HG03571 (cell line): ENCODE data around the gene ANKS1B.
"Not testable (repeated sequence)": the region's sequence is repeated elsewhere in the genome, so short reads cannot be mapped to it uniquely, and the experiment has no call there.

Experiments
- ATAC-seq: cut with Tn5 transposase; IDR thresholded peaks from one replicate; pipeline ENCODE4 v1.9.1; 2021; ENCODE audit not compliant: unreplicated experiment

ANKS1B gene

GRCh38 chr12:99709116-99709515 lies 275.6 kb downstream of the ANKS1B start:
- ATAC-seq = no peak

GRCh38 chr12:99707883-99708282 lies 276.9 kb downstream of the ANKS1B start:
- ATAC-seq = no peak

GRCh38 chr12:99706736-99707473 lies 277.8 kb downstream of the ANKS1B start:
- no peak for ATAC-seq

GRCh38 chr12:99704458-99704857 lies 280.3 kb downstream of the ANKS1B start:
- ATAC-seq = no peak

- ATAC-seq = no peak
Measured at GRCh38 chr12:99704036-99704435, 280.7 kb downstream of the ANKS1B start.

GRCh38 chr12:99700032-99700431 lies 284.7 kb downstream of the ANKS1B start:
- no peak for ATAC-seq

- no peak for ATAC-seq
Measured at GRCh38 chr12:99695050-99695449, 289.7 kb downstream of the ANKS1B start.

- no peak for ATAC-seq
Measured at GRCh38 chr12:99686142-99686541, 298.6 kb downstream of the ANKS1B start.

- no peak for ATAC-seq
Measured at GRCh38 chr12:99680276-99680675, 304.5 kb downstream of the ANKS1B start.

GRCh38 chr12:99670635-99671034 lies 314.1 kb downstream of the ANKS1B start:
- no peak for ATAC-seq

GRCh38 chr12:99658671-99659349 lies 325.9 kb downstream of the ANKS1B start:
- ATAC-seq = no peak

- no peak for ATAC-seq
Measured at GRCh38 chr12:99649551-99649950, 335.2 kb downstream of the ANKS1B start.

- no peak for ATAC-seq
Measured at GRCh38 chr12:99648183-99648582, 336.6 kb downstream of the ANKS1B start.

- no peak for ATAC-seq
Measured at GRCh38 chr12:99647453-99647852, 337.3 kb downstream of the ANKS1B start, which contains the start of gene GARIN6. GARIN6 (plus strand) TSS chr12:99647753; CDS start chr12:99648175, 422 bp downstream.

- no peak for ATAC-seq
Measured at GRCh38 chr12:99644629-99645028, 340.1 kb downstream of the ANKS1B start.

GRCh38 chr12:99627459-99627858 lies 357.3 kb downstream of the ANKS1B start:
- no peak for ATAC-seq

GRCh38 chr12:99624591-99624990 lies 360.1 kb downstream of the ANKS1B start:
- not testable (repeated sequence) for ATAC-seq

- ATAC-seq = no peak
Measured at GRCh38 chr12:99620159-99620479, 364.6 kb downstream of the ANKS1B start.

- peak; percentile 87 for ATAC-seq
Measured at GRCh38 chr12:99619389-99620158, 365.2 kb downstream of the ANKS1B start.

GRCh38 chr12:99618657-99619056 lies 366.1 kb downstream of the ANKS1B start:
- no peak for ATAC-seq

- no peak for ATAC-seq
Measured at GRCh38 chr12:99611599-99611998, 373.1 kb downstream of the ANKS1B start.

- ATAC-seq = no peak
Measured at GRCh38 chr12:99611117-99611516, 373.6 kb downstream of the ANKS1B start.
